Activated CD8-positive, alpha-beta memory T cell treated with anti-CD3 and anti-CD28 coated beads for 1 hour (primary cell): Measurements from ENCODE around the gene IQSEC1.
A peak's percentile ranks its signal among the peaks of the same experiment; 100 is the strongest.

Experiments
- DNase-seq, 2 donors: peaks; one replicate each; pipeline ENCODE4 v3.0.0-alpha.2; 2020; ENCODE audit warnings: low read depth in 1 of 2; ENCODE audit errors: extremely low read depth in 1 of 2

The IQSEC1 gene

DNA sequence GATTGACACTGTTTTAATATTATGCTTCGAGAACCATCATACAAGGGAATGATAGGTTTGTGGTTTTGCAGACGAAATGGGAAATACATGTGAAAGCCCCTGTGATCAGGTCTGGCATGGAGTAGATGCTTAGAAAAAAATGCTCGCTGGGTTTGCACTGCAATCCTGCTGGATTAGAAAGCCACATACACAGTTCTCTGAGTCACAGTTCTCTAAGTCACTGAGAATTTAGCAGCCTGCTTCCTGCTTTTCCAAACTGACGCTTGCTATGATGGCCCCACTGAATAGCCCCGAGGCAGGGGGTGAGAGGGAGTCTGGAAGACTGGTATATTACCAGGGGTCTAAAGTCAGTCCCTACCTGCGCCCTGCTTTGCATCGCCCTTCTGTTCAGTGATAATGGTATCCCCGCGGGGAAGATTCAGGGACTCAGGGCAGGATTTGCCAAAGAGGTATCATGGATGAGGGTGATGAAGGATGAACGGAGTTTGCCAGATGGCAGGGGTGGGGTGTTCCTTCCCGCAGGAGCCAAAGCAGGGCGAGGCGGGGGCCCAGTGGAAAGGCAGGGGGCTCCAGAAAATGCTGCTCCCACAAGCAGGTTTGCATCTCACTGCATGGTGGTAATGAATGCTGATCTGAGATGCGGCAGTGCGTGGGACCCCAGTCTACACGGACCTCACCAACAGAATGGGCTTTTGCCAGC lies 82.3 kb downstream of the IQSEC1 start:
- no peak for DNase-seq

DNA sequence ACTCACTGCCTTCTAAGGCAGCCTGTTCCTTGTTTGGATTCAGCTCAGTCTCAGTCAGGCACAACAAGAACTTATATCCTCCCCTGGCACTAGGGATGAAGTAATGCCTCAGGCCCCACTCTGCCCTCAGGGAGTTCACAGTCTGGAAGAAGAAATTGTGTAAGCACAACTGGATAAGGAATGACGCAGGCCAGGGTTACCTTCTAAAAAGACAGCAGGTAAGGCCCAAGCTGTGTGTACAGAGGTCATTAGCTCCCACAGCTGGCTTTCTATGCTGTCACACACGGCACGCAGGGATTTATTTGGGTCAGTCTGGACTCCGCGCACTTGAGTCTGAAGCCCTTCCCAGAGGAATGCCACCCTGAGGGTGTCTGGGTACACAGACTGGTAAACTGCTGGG lies 82.9 kb downstream of the IQSEC1 start:
- DNase-seq, result no peak

DNA sequence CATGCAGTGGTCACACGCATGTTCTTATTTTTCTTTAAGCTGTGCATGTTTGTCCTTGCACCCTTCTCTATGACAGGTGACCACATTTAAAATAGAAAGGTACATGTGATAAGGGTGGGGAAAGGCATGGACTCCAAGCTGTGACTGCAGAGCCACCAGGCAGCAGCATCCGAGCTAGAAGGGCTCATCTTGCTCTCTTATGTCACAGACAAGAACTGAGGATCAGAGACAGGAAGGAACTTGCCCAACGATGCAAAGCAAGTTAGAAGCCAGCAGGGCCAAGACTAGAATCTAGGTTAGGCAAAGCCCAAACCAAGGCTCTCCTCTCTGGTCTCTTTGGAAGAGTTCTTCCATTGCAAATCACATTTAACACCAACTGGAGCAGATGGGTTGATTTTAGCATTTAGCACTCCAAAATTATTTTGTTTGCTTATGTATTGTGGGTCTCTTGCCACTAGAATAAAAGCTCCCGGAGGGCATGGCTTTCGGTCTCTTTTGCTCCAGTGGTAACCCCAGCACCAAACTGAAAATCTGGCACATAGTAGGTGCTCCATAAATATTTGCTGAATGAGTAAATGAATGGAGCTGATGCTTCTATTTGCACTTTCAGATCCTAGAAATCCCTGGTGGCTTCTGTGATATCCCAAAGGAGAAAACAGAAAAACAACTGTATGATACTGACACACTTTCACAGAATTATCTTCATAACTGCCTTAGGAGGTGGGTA lies 84.3 kb downstream of the IQSEC1 start:
- no peak for DNase-seq

DNA sequence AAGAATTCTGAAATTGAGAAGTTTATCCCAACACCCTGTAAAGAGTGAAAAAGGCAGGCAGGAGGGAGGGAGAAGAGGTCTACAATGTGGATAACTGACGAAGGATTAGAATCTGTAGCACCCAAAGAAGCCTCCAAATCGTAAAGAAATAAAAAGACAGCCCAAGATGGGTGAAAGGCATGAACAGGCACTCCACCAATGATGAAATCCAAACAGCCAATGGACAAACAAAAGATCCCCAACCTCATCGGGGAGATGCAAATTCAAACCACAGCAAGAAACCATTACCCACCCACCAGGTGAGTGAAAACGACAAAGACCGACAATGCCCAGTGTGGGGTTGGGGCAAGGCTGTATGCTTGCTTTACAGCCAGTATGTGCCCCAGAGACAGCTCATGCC lies 85.6 kb downstream of the IQSEC1 start:
- DNase-seq, result no peak

DNA sequence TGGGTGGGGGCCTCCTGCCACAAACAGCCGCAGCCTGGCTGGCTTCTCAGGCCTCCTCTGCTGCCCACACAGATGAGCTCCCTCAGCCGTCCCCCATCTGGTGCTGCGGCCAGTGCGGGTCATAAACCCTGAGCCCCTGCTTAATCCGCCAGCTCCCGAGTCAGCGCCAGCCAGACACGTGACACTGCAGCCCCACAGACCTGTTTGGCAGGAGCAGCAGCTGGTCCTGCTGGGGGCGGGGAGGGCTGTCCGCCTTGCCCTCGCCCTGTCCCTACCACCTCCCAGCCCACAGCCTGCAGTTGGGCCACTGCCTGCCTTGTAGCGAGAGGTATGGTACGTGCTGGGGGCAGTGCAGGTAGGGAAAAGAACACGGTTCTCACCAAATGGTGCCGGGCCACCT lies 86.2 kb downstream of the IQSEC1 start:
- DNase-seq, result no peak

DNA sequence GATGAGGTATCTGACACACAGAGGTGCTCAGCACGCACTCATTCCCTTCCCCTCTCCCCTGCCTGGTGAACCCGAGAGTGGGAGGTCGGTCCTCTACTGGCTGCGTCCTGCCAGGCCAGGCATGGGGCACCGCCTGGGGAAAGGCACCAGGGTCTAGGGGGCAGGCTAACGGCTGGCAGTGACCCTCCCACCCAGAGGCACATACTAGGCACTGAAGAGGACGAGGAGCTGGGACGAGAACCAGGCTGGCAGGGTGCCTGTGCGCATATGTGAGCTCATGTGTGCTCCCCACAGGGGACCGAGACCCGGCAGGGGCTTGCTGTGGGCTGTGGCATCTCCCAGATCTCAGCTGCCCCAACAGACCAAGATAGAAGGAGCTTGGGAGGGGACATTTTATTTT lies 86.7 kb downstream of the IQSEC1 start:
- no peak for DNase-seq

DNA sequence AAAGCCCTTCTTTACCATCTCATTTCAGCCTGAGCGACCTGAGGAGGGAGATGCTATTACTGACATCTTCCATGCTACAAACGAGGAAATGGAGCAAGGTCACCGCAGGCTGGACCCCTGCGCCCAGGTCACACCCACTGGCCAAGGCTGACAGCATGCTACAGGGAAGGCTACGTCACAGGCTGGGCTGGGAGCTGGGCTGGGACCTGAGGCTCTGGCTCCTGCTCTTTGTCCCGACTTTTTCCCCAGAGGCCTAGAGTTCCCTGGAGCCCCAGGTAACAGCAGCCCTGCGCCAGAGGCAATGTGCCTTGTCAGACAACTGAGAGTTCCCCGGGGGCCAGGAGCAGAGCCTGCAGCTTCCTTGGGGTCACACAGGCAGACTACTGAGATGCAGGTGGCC lies 87.2 kb downstream of the IQSEC1 start:
- DNase-seq, result no peak

DNA sequence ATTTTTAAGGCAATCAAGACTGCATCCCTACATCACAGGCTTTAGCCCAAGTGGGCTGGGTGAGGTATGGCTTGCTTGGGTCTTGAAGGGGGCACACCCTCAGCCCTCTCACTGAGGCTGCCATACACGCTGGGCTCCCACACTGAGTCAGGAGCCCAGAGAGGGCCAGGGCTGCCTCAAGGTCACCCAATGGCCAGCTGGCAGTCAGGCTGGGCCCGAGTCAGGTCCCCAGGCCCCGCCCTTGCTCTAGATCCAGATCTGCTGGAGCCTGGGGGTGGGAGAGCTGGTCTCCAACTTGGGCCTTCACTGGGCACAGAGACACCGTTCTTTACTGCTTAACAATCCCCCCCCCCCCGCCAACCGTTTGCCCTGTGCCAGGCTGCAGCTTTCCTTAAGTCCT lies 88.1 kb downstream of the IQSEC1 start:
- no peak for DNase-seq

DNA sequence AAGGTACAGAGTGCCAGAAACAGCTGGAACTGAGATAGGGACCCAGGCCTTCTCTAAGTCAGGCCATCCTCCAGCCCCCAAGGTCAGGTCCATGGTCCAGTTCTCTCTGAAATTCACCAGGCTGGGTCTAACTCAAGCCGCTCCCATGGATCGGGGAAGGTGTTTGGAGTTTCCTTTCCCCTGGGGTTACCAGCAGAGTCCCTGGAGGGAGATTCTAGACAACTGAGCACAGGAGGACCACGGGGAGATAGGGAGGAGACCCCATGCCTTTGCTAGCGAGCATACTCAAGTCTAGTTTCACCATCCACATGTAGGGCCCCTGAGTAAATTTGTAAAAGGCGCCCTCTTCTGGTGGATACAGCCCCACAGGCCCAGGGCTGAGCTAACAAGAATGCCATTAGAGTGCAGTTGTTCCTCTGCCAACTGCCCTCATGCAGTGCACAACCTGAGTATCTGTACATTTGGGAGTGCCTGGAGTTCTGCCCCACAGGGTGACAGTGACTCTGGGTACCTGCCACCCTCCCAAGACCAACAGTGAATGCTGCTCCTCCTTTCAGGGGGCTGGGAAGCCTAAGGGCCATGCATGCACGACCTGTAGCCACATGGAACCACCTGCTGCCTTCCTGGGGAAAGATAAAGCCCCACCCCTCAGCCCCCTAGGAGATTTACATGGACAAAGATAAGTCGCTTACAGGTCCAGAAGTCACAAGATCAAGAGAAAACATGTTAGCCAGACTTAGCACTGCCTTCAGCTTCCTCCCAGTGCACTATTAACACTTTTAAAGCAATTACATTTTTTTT lies 89.0 kb downstream of the IQSEC1 start:
- peak; percentile 26 to 30 for DNase-seq

DNA sequence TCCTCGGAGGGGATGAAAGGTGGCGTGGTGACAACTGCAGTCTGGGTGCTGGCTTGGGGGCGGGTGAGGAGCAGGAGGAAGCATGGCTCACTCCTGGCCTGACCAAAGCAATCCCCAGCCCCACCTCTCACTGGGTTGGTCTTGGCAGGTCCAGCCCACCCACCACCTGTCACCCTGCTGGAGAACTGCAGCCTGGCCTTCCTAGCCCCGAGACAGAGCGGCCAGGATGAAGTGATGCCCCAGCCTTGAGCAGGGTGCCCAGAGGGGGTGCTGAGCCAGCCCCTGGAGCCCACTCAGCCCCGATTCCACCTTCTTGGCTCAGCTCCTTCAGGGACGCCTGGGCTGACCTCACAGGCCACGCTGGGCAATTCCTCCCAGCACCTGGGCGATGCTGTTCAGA lies 89.9 kb downstream of the IQSEC1 start:
- no peak for DNase-seq

DNA sequence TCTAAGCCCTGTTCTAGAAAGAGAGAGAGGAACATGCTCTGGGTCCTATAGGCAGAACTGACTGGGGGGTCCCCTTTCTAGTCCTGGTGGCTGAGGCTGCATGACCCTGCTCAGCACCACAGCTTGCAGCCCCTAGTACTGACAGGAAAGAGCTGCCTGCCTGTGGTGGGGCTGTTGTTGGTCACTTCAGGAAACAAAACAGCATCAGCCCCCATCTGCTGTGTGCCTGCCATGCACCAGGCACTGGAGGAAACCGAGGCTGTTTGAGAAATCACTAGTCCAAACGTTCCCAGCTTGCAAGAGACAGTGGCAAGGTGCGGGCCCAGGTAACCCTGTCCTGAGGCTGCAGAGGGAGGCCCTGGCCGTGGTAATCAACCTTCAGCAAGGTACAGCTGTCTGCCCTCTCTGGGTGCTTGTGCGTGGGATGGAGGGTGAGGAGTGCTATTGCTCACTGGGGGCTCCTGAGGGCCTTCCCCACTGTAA lies 90.6 kb downstream of the IQSEC1 start:
- DNase-seq, result no peak

DNA sequence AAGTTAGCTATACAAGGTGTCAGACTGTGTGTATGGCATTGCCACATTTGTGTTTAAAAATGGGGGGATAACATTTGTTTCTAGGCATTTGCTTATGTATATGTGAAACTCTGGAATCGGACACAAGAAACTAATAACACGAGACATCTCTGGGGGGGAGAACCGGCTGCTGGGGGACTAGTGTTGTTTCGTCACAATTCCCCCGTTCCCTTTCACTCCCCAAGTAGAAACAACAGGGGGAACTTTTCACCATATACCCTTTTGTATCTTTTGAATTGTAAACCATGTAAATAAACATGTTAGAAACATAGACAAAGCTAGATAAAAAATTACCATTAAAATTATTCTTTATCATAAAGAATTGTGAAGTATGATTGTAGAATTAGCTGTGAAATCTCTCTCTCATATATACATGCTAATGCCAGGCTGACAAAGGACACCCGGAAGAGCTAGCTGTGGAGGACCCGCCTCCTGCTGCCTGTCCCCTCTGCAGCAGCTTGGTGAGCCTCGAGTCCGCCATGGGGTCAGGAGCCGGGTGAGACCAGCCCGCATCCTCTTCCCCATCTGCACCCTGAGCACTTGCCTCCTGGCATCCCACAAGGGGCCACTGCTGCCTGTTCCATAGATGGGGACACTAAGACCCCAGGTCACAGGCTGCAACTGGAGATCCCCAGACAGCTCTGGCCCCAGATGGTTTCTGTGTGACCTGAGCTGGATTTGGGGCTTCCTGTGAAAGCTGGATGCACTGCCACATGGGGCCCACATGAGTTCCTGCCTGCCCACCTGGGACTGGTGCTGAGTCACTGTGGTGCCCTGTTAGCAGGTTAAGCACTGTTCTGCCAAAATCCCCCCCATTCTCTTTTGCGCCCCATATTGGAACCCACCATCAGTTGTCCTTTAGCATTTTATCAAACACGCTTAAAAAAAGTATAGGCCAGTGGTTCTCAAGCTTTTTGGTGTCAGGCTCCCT lies 91.6 kb downstream of the IQSEC1 start:
- DNase-seq, result no peak

DNA sequence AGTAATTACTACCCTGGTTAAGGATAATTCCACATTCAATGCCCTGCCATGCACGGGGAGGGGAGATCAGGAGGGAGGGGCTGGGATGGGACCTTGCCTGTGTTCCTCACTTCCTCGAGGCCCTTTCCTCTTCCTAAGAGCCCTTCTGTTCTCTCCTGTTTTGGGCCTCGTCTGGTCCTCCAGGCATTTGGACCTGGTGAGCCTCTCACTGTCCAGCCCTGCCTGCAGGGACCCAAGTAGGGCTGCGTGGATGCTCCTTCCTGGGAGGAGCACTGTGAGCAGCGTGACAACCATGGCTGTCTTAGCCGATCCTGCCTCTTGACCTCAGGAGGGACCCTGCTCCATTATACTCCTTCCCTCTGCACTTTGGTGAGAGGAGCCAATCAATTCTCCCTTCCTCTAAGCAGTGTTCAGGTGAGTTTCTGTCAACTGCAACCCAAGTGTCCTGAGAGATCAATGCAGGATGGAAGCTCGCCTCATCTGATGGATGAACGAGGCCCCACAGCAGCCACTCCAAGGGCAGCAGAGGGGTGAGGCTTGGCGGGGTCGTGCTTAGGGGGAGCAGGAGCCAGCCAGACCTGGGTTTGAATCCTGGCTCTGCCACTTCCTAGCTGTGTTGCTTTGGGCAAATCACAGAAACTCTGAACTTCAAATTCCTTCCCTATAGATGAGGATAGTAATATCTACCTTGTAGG lies 92.5 kb downstream of the IQSEC1 start:
- DNase-seq, result no peak

DNA sequence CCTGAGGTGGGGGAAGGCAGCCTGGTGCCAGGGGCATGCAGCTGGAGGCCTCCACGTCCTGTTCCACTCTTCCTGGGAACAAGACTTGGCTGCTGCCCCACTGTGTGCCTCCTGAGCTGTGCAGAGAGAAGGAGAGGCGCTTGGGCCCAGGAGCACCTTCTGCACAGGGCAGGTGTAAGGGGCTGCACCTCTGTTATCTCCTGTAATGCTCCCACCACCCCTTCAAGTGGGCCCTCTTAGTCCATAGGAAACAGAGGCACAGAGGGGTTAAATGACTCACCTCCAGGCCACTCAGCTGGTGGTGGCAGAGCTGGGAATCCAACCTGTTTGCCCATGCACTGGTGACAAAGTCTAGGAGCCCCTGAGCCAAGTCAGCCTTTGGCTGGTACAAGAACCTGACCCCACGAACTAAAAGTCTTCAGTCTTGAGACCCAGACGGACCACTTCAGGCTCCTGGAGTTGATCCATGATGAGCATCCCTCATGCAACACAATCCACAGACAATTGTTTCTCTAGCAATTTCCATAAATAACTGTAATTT lies 93.2 kb downstream of the IQSEC1 start:
- no peak for DNase-seq

DNA sequence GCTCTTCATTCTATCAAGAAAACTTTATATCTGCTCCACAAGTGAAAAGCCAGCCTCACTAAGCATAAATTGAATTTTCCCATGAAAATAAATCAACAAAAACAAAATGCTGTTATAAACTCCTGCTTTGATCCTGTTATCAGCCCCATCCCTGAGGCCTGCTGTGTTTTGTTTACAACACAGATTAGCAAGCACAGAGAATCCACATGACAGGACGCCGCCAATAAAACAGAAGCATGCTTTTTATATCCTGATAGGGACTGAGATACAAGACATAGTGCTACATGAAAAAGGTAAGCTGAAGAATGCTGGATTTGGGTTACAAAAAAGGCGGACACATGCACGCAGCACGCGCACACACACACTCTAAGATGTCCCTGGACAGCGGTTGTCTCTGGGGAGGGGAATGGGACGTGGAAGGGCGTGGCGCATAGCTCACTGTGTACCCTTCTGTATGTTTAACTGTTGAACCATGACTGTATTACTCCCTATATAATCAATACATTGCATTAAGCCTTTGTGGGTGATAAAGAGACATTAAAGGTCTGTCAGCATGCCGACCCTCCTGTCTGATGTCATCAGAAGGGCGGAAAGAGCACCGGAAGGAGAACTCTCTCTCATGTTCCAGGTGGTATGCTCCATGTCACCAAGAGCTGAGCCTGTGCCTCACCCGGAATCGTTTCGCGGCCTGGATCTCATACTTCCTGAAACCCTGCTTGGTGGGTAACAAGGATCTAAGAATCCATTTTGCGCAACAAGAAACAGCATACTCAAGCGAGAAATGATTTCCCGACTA lies 93.9 kb downstream of the IQSEC1 start:
- DNase-seq, result no peak

DNA sequence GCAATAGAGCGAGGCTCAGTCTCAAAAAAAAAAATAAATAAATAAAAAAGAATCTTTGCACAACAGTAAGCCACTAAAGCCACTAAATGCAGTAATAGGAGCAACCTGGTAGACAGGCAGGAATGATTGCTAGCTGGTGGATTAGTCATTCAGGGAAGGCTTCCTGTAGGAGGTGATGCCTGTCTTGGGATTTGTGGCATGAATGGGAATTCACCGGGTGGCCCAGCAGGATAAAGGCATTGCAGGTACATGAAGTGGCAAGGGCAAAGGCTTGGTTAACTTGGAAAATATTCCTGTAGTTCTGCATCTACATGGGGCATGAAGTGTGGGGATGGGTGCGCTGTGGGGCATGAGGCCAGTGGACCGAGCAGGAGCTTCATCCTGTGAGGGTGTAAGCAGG lies 94.5 kb downstream of the IQSEC1 start:
- no peak for DNase-seq

DNA sequence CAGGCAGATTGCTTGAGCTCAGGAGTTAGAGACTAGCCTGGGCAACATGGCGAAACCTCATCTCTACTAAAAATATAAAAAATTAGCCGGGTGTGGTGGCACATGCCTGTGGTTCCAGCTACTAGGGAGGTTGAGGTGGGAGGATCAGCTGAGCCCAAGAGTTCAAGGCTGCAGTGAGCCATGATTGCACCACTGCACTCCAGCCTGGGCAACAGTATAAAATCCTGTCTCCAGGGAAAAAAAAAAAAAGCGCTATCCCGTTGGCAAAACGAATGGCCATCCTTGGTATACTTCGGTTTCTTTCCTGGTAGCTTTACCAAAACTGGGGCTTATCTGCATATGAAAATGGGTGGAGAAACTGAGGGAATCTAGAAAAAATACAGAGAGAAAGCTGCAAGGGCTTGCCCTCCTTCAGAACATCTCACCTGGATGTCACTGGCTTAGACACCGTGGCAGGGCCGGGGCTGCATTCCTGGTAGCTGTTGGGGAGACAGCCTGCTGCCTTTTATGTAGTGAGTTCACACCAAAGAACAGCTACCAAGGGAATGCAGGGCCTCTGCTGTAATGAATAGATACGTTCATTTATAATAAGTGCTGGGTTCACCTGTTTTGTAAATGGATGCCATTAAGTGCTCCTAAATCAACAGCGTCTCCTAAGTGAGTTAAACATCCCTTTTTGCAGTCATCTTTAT lies 96.0 kb downstream of the IQSEC1 start:
- DNase-seq, result no peak

DNA sequence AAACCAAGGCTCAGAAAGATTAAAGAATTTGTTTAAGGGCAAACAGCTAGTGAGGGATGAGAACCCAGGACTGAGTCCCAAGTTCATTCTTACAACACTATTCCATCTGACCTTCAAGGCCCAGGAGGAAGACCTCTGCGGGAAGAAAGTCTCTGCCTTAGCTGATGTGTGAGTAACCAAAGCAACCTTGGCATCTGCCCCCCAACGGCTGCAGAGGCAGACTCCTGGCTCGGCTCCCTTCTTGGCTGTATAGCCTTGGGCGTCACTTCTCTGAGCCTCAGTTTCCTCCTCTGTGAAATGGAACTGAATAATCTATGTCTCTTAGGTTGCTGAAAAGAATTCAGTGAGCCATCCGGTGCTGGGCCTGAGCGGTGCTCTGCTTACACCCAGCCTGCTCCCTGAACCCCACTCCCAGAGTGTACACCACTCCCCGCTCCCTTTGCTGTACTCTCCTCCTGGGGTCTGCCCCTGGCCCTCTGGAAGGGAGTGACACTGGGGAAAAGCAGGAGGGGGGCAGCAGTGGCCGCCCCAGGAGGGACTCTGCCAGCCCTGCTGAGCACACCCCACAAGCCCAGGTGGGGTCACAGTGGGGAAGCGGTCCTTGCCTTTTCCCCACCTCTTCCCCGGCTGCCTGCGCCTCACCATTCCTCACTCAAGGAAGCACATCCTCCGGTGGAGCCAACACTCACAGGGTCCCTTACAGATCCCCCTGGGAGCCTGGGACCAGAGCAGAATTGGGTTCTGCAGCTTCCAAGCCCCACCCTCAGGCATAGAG lies 97.3 kb downstream of the IQSEC1 start:
- DNase-seq, result no peak
